Activated T-helper 9 cell treated with anti-CD3 and anti-CD28 coated beads, Interleukin-2, amount 50 U/mL, for 16 hours (primary cell): ENCODE results near the gene SMC6.

Experiments used
- DNase-seq: peaks from one replicate; pipeline ENCODE4 v3.0.0-alpha.2; 2020; ENCODE audit warnings: low read depth

The SMC6 gene

GRCh38 chr2:17646838-17647701 lies 106.5 kb downstream of the SMC6 start:
- no peak for DNase-seq

- DNase-seq: no peak
These were observed 107.5 kb downstream of the SMC6 start for GRCh38 chr2:17646081-17646554.

DNA sequence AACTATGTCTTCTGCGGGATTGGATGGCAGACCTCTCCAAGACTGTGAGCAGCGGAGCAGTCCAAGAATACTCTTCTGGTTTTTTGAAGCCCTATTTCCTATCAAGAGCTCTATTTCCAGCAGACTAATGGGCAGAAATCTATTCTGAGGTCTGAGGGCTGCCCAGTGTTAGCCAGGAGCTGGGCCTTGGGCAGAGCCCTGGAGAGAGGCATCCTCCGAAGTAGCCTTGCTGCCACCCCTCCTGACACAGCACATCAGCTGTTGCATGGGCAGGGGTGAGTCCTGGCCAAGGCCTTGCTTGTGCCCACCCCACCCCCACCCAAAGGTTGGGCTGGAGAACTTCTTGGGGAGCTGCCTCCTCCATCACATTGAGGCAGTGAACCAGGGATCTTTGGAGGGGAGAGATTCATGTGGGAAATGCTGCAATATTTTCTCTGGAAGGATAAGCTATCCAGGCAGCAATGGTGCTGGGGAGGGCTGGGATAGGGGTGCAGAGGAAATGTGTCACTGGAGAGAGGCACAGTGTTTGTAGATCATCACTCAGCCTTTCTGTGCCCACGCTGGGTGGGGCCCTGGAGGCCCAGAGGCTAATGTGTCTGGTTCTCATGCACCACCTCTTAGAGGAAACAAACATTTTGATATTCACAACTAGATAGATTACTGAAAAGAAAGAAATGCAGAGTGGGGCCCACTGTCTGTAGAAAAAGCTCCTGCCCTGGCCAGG lies 108.5 kb downstream of the SMC6 start:
- DNase-seq: no peak

- no peak for DNase-seq
These were observed 110.5 kb downstream of the SMC6 start for GRCh38 chr2:17643031-17643615.

DNA sequence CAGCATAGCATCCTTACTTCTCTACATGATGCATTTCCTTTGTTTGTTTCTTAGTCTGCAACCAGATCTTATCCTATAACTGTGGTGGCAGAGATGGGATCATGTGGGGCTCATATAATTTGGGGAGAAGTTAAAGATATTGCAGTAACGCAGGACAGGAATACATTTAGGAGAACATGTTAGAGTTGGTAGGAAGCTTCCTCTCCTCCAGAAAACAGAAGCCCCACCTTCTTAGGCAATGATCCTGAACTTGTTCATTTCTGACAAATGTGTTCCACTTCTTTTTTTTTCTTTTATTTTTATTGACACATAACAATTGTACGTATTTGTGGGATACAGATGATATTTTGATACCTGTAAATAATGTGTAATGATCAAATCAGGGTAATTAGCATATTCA lies 113.2 kb downstream of the SMC6 start:
- no peak for DNase-seq

- DNase-seq: no peak
These were observed 115.3 kb downstream of the SMC6 start for GRCh38 chr2:17638196-17638743.

GRCh38 chr2:17637131-17637906 lies 116.3 kb downstream of the SMC6 start:
- DNase-seq: no peak

- no peak for DNase-seq
These were observed 117.4 kb downstream of the SMC6 start for GRCh38 chr2:17636257-17636656.

GRCh38 chr2:17634997-17635396 lies 118.6 kb downstream of the SMC6 start:
- no peak for DNase-seq

DNA sequence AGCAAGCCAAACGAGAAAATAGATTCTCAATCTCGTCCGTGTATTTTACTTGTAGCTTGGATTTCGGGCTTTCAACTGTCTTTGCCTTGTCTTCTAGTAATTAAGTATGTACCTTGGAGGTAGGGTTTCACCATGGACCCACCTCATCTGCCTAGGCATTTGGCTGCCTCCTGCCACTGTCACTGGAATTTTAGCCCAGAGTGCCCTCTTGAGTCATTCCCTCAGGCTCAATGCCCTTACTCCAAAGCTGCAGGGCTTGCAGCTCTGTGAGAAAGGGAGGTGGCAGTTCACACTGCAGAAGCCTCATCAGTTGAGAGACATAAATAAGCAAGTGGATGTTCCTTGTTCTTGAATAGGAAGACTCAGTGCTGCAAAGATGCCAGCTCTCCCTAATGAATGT lies 123.5 kb downstream of the SMC6 start:
- no peak for DNase-seq

DNA sequence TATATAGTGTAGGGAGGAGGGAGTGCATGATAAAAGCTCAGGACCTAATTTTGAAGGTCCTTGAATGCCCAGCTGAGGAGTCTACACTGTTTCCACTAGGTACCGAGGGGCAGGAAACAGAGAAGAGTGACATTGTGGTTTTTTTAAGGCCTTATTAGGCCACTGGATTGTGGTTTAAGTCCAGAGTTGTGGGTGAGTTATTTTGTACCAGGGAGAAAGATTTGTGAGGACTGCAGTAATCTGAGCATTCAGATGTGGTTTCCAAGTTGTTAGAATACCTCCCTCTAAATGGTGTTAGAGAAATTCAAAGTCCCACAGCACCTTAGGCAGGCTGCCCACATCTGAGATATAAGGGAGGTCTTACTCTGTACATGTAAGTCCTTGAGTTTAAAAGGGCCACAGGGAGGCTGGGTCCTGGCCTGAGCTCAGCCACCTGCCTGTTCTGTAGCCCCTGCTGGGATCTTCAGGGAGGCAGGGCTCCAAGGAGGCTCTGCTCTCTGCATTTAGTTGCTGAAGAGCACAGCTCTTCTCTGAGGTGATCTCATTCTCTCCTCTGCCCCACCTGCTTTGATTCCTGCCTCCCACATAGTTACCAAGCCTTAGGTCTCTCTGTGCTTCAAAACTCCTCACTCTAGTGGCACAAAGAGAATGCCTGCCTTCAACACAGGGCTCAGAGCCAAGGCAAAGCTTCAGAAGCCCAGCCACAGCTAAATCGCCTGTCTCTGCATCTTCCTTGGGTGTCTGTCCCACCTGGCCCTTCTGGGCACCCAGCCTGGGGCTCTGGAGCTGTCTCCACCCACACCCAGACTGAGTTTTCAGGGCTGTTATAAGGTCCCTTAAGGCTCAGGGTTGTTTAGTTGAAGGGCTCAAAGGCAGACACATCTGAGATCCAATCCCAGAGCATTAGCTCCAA lies 125.0 kb downstream of the SMC6 start:
- DNase-seq: no peak

GRCh38 chr2:17627434-17627833 lies 126.2 kb downstream of the SMC6 start:
- DNase-seq: no peak

DNA sequence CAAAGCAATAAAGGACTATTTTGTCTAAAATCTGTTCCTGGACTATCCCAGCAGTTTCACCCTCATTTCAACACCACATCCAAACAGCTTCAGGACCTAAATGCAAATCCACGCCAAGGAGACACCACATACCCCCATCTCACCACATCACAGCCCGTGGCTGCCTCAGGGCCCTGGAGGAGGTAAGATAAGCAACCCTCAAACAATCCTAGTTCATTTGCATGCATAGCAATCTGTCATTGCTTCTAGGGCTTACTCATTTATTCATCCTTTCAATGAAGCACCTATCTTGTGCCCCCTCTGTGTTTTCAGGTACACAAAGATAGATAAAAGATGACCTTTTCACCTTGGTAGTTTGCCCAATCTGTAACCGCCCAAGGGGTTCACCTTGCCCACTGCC lies 126.6 kb downstream of the SMC6 start:
- DNase-seq: no peak

GRCh38 chr2:17625446-17625845 lies 128.2 kb downstream of the SMC6 start:
- DNase-seq: no peak

- no peak for DNase-seq
These were observed 131.8 kb downstream of the SMC6 start for GRCh38 chr2:17621781-17622180.

DNA sequence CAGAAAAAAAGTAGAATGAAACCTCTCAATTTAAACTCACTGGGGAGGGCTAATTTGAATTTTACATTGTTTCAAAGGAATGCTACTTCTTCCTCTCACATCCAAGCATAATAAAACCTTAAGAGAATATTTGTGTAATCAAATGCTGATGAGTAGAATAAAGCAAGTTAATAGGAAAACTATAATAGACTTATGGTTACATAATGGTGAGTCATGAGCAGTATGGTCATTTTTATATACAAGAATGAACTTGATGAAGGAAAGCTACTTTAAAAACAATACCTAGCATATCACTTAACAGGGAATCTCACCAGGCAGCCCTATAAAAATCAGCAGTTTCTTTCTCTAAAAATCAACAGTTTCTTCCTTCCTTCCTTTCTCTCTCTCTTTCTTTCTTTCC lies 132.8 kb downstream of the SMC6 start:
- no peak for DNase-seq

DNA sequence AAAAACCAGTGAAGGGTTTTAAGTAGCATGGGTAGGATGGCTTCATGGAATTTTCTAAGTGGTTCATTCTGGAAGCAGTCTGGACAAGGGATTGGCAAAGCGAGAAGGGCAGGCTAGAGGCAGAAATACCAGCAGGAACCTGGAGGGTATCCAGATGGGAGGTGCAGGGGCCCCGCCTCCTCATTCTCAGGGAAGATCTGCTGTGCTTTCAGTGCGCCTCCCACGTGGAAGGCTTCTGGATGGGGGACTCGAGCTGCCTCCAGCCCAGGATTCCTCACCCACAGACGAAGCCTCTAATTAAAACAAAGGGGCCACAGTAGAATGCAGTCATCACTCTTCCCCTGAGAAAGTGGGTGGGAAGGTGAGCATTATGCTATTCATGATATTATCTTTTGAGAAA lies 133.3 kb downstream of the SMC6 start:
- no peak for DNase-seq

DNA sequence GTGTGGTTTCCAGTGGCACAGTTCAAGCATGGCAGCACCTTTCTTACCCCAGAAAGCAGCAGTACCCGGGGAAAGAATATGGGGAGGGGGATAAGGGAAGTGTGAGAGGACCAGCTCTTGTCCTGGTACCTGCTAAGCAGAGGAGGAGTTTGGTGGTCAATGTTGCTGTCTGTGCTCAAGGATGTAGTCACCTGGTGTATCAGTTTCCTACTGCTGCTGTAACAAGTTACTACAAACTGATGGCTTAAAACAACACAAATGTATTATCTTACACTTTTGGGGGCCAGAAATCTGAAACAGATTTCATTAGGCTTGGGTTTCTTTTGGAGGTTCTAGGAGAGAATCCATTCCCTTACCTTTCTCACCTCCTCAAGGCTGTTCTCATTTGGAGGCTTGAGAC lies 135.7 kb downstream of the SMC6 start:
- no peak for DNase-seq

- no peak for DNase-seq
These were observed 136.1 kb downstream of the SMC6 start for GRCh38 chr2:17617516-17617915.

DNA sequence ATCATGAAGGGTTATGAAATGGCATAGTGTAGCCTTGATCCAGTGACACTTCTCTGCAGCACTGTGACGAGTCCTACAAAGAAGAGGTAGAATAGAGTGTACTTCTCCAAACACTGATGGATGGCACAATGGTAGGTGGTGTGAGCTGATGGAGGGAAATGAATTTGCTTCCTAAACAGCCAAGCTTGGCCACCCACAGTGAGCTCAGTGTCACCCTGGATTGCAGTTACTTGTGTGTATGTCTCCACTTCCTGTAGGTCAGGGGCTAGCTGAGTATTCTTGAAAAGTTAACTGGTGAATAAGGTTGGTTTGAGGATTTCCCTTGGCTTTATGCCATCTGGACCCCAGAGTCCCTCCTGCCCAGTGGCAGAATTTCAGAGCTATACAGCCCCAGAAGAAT lies 137.2 kb downstream of the SMC6 start:
- DNase-seq: no peak
